GM11168 (cell line): ENCODE results near the gene MAST4.

ENCODE experiments used
- in situ Hi-C: fragments of 300-500 bp; cut with MboI; formaldehyde crosslinking; loops from one replicate; pipeline ENCODE4 v1.12.0; 2022; ENCODE audit warnings: low sequenced_read_pairs; ENCODE audit not compliant: unreplicated experiment

The MAST4 gene

GRCh38 chr5:66862020-66862419 is 265.8 kb downstream of the MAST4 start:
- in situ Hi-C loops = no loop called here

- in situ Hi-C loops = no loop called here
Measured at GRCh38 chr5:66863243-66864170, 267.3 kb downstream of the MAST4 start.

GRCh38 chr5:66864240-66864884 is 268.2 kb downstream of the MAST4 start:
- in situ Hi-C loops = no loop called here

GRCh38 chr5:66867618-66868322 is 271.6 kb downstream of the MAST4 start:
- in situ Hi-C loops = no loop called here

GRCh38 chr5:66869347-66869746 is 273.2 kb downstream of the MAST4 start:
- in situ Hi-C loops = no loop called here

GRCh38 chr5:66870708-66871107 is 274.5 kb downstream of the MAST4 start:
- in situ Hi-C loops = no loop called here

- in situ Hi-C loops = no loop called here
Measured at GRCh38 chr5:66871651-66872050, 275.5 kb downstream of the MAST4 start.

- in situ Hi-C loops = no loop called here
Measured at GRCh38 chr5:66872736-66873331, 276.6 kb downstream of the MAST4 start.

GRCh38 chr5:66874004-66874403 is 277.8 kb downstream of the MAST4 start:
- in situ Hi-C loops = no loop called here

GRCh38 chr5:66875315-66875714 is 279.1 kb downstream of the MAST4 start:
- in situ Hi-C loops = no loop called here

- in situ Hi-C loops = no loop called here
Measured at GRCh38 chr5:66876266-66876807, 280.1 kb downstream of the MAST4 start.

- in situ Hi-C loops = no loop called here
Measured at GRCh38 chr5:66877843-66878242, 281.6 kb downstream of the MAST4 start.

GRCh38 chr5:66880401-66880800 is 284.2 kb downstream of the MAST4 start:
- in situ Hi-C loops = no loop called here

- in situ Hi-C loops = no loop called here
Measured at GRCh38 chr5:66881480-66882161, 285.4 kb downstream of the MAST4 start.

GRCh38 chr5:66882606-66883227 is 286.5 kb downstream of the MAST4 start:
- in situ Hi-C loops = no loop called here

- in situ Hi-C loops = no loop called here
Measured at GRCh38 chr5:66884564-66885243, 288.5 kb downstream of the MAST4 start.

- in situ Hi-C loops = no loop called here
Measured at GRCh38 chr5:66886941-66887340, 290.7 kb downstream of the MAST4 start.

- in situ Hi-C loops = no loop called here
Measured at GRCh38 chr5:66888613-66889012, 292.4 kb downstream of the MAST4 start.

- in situ Hi-C loops = no loop called here
Measured at GRCh38 chr5:66889056-66889455, 292.9 kb downstream of the MAST4 start.
